Spleen (tissue), 11 donors: ENCODE data around the gene PAX5. TPM values are rescaled to one million over a fixed set of nuclear protein-coding genes. Genes with fewer than 3 reads are reported as not detected.

ENCODE experiments used
- DNase-seq: peaks from one replicate; pipeline ENCODE4 v3.0.0-alpha.2; 2020
- H3K27ac ChIP-seq, 8 donors: fragments of 200-600 bp; sonication (generic) in 7 of 8; 1 replicate in 4 of 8; 2 replicates in 4 of 8; pipeline versions ENCODE4 v1.5.0 to v1.8.0; 2016 to 2021; ENCODE audit warnings: inconsistent platforms in 4 of 8, mild to moderate bottlenecking in 4 of 8, moderate library complexity in 1 of 8
- H3K27me3 ChIP-seq, 7 donors: fragments of 200-600 bp; sonication (generic) in 6 of 7; replicated peaks in 1 of 7; 1 replicate in 4 of 7; 2 replicates in 3 of 7; pipeline versions ENCODE4 v1.5.0 to v1.8.0; 2016 to 2021; ENCODE audit warnings: inconsistent platforms in 3 of 7, mild to moderate bottlenecking in 1 of 7
- H3K36me3 ChIP-seq, 6 donors: fragments of 200-600 bp; sonication (generic) in 5 of 6; 1 replicate in 4 of 6; 2 replicates in 2 of 6; pipeline versions ENCODE4 v1.5.0 to v1.8.0; 2016 to 2021; ENCODE audit warnings: inconsistent platforms in 2 of 6
- H3K4me1 ChIP-seq, 6 donors: fragments of 200-600 bp; sonication (generic) in 5 of 6; 1 replicate in 3 of 6; 2 replicates in 3 of 6; pipeline versions ENCODE4 v1.5.0 to v1.8.0; 2016 to 2021; ENCODE audit warnings: inconsistent platforms in 3 of 6
- H3K4me3 ChIP-seq, 8 donors: fragments of 200-600 bp; sonication (generic) in 7 of 8; 1 replicate in 4 of 8; 2 replicates in 4 of 8; pipeline versions ENCODE4 v1.5.0 to v1.8.0; 2016 to 2021; ENCODE audit warnings: inconsistent platforms in 4 of 8, mild to moderate bottlenecking in 4 of 8, moderate library complexity in 2 of 8
- H3K9me3 ChIP-seq, 8 donors: fragments of 200-600 bp; sonication (generic) in 7 of 8; 1 replicate in 4 of 8; 2 replicates in 4 of 8; pipeline versions ENCODE4 v1.5.0 to v1.8.0; 2016 to 2021; ENCODE audit warnings: inconsistent platforms in 4 of 8
- CTCF ChIP-seq, 11 experiments: fragments of 200-600 bp in 7 of 11; fragments of 450-650 bp in 4 of 11; sonication (generic) in 4 of 11; IDR thresholded peaks in 8 of 11; conservative IDR thresholded peaks in 3 of 11; 1 replicate in 7 of 11; 2 replicates in 4 of 11; pipeline versions ENCODE4 v1.4.0 to v1.8.0; 2016 to 2021; ENCODE audit warnings: antibody characterized with exemption in 11 of 11, inconsistent platforms in 4 of 11, mild to moderate bottlenecking in 1 of 11
- POLR2A ChIP-seq, 3 donors: fragments of 450-650 bp; IDR thresholded peaks; one replicate each; pipeline ENCODE4 v1.5.1; 2017; ENCODE audit warnings: antibody characterized with exemption in 3 of 3, mild to moderate bottlenecking in 1 of 3
- POLR2AphosphoS5 ChIP-seq, 3 donors: sonication (generic); formaldehyde crosslinking; IDR thresholded peaks; one replicate each; pipeline ENCODE4 v1.5.1; 2017; ENCODE audit warnings: antibody characterized with exemption in 3 of 3
- WGBS, 5 donors: extraction: QIAGEN DNeasy Blood & Tissue Kit in 3 of 5; methylation state at CpG; one replicate each; pipeline versions ENCODE4 v1.1.5 to v1.1.7; 2013 to 2018; 5-methylcytosine and 5-hydroxymethylcytosine counted together
- intact Hi-C: fragments of 100-400 bp; cut with DNase I; formaldehyde crosslinking; loops from one replicate; pipeline ENCODE4 v1.15.0; 2023; ENCODE audit warnings: low total_unique reads
- polyA plus RNA-seq, 3 donors: library from polyadenylated mRNA; stranded (reverse); fragments of 200-250 nt; gene quantifications; one replicate each; pipeline ENCODE4 v1.2.1, GENCODE V29; 2013
- total RNA-seq, 7 donors: library from RNA; depleted of rRNA in 3 of 7; stranded (reverse); fragments of >200 nt in 3 of 7; fragmentation: NEBNext Ultra II Directional in 4 of 7; extraction: Animal tissue kit (Norgen Biotek cat#: 25700) in 4 of 7; gene quantifications; one replicate each; pipeline versions ENCODE4 v1.1.0 to v1.2.1, GENCODE V29; 2016 to 2021
- donor health status: healthy with polysubstance abuse.
- donor health status: DM: no; HTN: no; CAD: no; lungs with moderate emphysema.
- donor health status: DM: no; HTN: no; CAD: no.
- donor health status: Bipolar disorder and iron deficiency.
- donor health status: healthy.
- donor health status: DM: no; HTN: no; CAD: no.
- donor health status: DM: yes; HTN: yes; CAD: no.

Gene PAX5
- total and polyA plus RNA-seq, 10 donors: 15.9 to 120 (median 53.0) TPM

DNA sequence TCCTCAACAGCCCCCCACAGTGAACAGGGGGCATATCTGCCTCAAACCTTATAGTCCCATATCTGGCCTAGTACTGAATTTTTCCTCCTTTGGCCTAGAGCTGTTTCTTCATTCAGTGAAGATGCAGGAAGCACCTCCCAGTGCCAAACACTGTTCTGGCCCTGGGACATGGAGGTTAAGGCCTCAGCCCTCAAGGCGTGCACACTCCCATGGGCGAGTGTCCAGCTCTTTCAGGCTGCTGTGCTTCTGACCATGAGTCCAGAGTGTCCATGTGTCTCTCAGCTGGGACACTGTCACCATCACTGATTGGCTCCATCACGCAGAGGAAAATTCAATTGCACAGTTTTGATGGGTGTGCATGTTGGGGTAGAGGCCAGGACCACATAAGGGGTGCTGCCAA lies 151.5 kb downstream of the PAX5 start:
- intact Hi-C loops: no loop called here
- no peak overlapping the region for H3K27ac ChIP-seq
- H3K36me3 ChIP-seq: peaks cover 0 to 32% (median 0%) of the 10 kb centered on the region in 6 donors
- no peak overlapping the region for H3K4me3 ChIP-seq
- H3K4me1 ChIP-seq: peaks cover 0 to 27% (median 5%) of the 10 kb centered on the region in 6 donors
- H3K27me3 ChIP-seq: no peaks in the 10 kb centered on the region
- TF ChIP-seq POLR2A (IDR thresholded peaks at IDR 0.05) (no peak), CTCF (IDR thresholded peaks at IDR 0.05 in 8 of 11, conservative IDR thresholded peaks at IDR 0.05 in 3 of 11) (no peak), POLR2AphosphoS5 (IDR thresholded peaks at IDR 0.05) (peak in 1 of 3 donors; percentile 7)
- peak; percentile 41 for DNase-seq
- H3K9me3 ChIP-seq: no peaks in the 10 kb centered on the region
- 61 to 85% (median 78%) methylated on average over 3 of the region's 3 CpGs for WGBS, 5 donors

DNA sequence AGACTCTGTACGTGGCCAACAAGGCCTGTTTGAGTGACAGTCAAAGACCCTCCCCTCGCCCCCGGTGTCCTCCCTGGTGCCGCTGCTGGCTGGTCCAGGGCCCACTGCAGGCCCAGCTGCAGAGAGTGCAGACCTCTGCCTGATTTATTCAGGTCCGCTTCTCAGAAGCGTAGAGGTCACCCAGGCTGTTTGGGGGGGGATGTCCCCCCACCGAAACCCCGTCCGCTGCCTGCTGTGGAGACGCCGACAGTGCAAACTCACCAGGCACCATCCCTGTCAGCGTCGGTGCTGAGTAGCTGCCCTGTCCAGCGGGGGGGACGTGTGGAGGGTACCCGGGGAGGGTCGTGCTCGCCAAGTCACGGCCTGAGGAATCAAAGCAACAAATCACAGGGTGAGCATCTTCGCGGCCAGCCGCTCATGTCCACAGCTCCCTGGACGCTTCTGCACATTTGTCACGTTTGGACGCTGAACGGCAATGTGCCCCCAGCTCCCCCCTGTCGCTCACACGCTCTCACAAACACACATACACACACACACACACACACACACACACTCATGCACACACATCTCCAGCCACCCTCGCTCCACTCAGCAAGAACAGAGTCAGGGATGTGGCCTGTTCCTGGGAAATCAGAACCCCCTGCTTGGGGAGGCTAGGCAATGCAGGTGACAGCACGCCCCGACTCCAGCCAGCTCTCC lies 152.2 kb downstream of the PAX5 start:
- intact Hi-C loops: no loop called here
- TF ChIP-seq CTCF (IDR thresholded peaks at IDR 0.05 in 8 of 11, conservative IDR thresholded peaks at IDR 0.05 in 3 of 11): no peak
- TF ChIP-seq POLR2A (IDR thresholded peaks at IDR 0.05): no peak
- TF ChIP-seq POLR2AphosphoS5 (IDR thresholded peaks at IDR 0.05): peak in 1 of 3 donors; percentile 20
- Histone ChIP-seq H3K4me1 (peaks cover 0 to 34% (median 7%) of the 10 kb centered on the region in 6 donors), H3K36me3 (peaks cover 0 to 32% (median 0%) of the 10 kb centered on the region in 6 donors), H3K4me3 (no peak overlapping the region), H3K9me3 (no peaks in the 10 kb centered on the region), H3K27me3 (no peaks in the 10 kb centered on the region), H3K27ac (no peak overlapping the region)
- DNase-seq: peak; percentile 64
- 70 to 86% (median 82%) methylated on average over 31 of the region's 31 CpGs for WGBS, 5 donors

DNA sequence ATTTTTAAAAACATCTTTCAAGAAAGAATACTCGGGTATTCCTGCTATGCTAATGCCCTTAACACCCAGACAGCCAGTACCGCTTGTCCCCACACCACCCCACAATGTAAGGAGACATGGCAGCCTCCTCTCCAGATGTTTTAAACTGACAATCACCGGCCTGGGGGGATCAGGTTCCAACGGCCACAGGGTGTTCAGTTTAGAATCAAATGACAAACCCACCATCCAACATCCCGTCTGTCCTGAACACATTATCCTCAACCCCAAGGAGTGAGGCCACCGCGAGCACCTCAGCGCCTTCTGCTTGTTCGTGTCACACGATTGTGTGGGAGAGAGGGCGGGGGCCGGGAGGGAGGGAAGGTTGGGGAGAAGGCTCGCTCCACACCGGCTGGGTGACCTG lies 152.8 kb downstream of the PAX5 start:
- H3K27me3 ChIP-seq: no peaks in the 10 kb centered on the region
- TF ChIP-seq CTCF (IDR thresholded peaks at IDR 0.05 in 8 of 11, conservative IDR thresholded peaks at IDR 0.05 in 3 of 11) (no peak), POLR2A (IDR thresholded peaks at IDR 0.05) (no peak), POLR2AphosphoS5 (IDR thresholded peaks at IDR 0.05) (no peak)
- peak; percentile 51 for DNase-seq

DNA sequence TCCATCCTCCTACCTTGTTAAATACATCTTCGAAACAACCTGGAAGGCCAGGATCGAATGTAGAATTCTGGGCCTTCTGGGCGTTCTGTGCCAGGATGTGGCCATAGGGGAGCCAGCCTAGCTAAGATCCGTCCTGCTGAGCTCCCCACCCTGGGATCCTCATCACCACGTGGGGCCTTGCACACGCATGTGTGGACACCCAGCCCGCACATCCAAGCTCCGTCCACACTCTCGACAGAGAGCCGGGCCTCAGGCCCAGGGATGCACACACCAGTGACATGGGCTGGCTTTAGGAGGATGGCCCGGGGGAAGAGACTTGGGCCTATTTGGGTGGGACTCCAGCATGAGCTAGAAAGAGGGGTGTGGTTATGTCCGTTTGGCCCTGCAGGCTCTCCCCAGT lies 154.0 kb downstream of the PAX5 start:
- Histone ChIP-seq H3K36me3 (peaks cover 0 to 32% (median 0%) of the 10 kb centered on the region in 6 donors), H3K27me3 (no peaks in the 10 kb centered on the region), H3K4me1 (peaks cover 0 to 46% (median 7%) of the 10 kb centered on the region in 6 donors), H3K9me3 (no peaks in the 10 kb centered on the region), H3K4me3 (no peak overlapping the region), H3K27ac (no peak overlapping the region)
- TF ChIP-seq POLR2AphosphoS5 (IDR thresholded peaks at IDR 0.05) (peak in 1 of 3 donors; percentile 30), POLR2A (IDR thresholded peaks at IDR 0.05) (no peak)
- 90 to 95% (median 92%) methylated on average over 12 of the region's 12 CpGs for WGBS, 5 donors
- DNase-seq: peak; percentile 50
- intact Hi-C loops: no loop called here

More for the DNA sequence above, 152.8 kb downstream of the PAX5 start:
- H3K36me3 ChIP-seq: peaks cover 0 to 32% (median 0%) of the 10 kb centered on the region in 6 donors
- intact Hi-C loops: no loop called here
- no peak overlapping the region for H3K4me3 ChIP-seq
- no peak overlapping the region for H3K27ac ChIP-seq
- H3K4me1 ChIP-seq: peaks cover 0 to 39% (median 7%) of the 10 kb centered on the region in 6 donors
- no peaks in the 10 kb centered on the region for H3K9me3 ChIP-seq
- 75 to 85% (median 83%) methylated on average over 13 to 14 of the region's 14 CpGs for WGBS, 5 donors
